CD4-positive, alpha-beta T cell (primary cell): Measurements from ENCODE around the gene PHAF1. TPM values are rescaled to one million over a fixed set of nuclear protein-coding genes. Genes with fewer than 3 reads are reported as not detected.

Source experiments
- ATAC-seq: fragments of 200-7000 bp; cut with Tn5 transposase; one replicate; pipeline ENCODE4 v1.10.0; 2022; ENCODE audit warnings: mild to moderate bottlenecking; ENCODE audit not compliant: poor library complexity
- CTCF ChIA-PET: fragments of 350-600 bp; sonication (Branson Sonifier 250); formaldehyde crosslinking; loops from one replicate; lab custom pipeline; 2021; ENCODE audit warnings: antibody characterized with exemption, inconsistent platforms; lab: Charles Lee
- POLR2A ChIA-PET: fragments of 350-600 bp; sonication (Branson Sonifier 250); formaldehyde crosslinking; loops from one replicate; lab custom pipeline; 2021; ENCODE audit warnings: antibody characterized with exemption, inconsistent platforms; lab: Charles Lee
- DNase-seq, 14 experiments: peaks; one replicate each; pipeline ENCODE4 v3.0.0-alpha.2; 2013 to 2020; ENCODE audit warnings: mixed read lengths in 2 of 14
- H3K27ac ChIP-seq, 2 donors: one replicate each; pipeline versions ENCODE4 v1.5.1 to v1.7.0; 2013; ENCODE audit warnings: low read length in 2 of 2, low read depth in 1 of 2, mild to moderate bottlenecking in 1 of 2
- H3K27me3 ChIP-seq, 2 experiments: 1 replicate in 1 of 2; 2 replicates in 1 of 2; pipeline versions ENCODE4 v1.6.1 to v1.7.0; 2013; ENCODE audit warnings: low read length in 2 of 2, control low read depth in 1 of 2, mild to moderate bottlenecking in 1 of 2, moderate library complexity in 1 of 2; ENCODE audit not compliant: insufficient read depth in 2 of 2, control insufficient read depth in 1 of 2
- H3K36me3 ChIP-seq: one replicate; pipeline ENCODE4 v1.6.1; 2013; ENCODE audit warnings: low read length, control low read depth; ENCODE audit not compliant: insufficient read depth
- H3K4me1 ChIP-seq: one replicate; pipeline ENCODE4 v1.6.1; 2013; ENCODE audit warnings: low read length, control low read depth; ENCODE audit not compliant: insufficient read depth
- H3K4me3 ChIP-seq: one replicate; pipeline ENCODE4 v1.5.1; 2013; ENCODE audit warnings: mild to moderate bottlenecking, low read length, moderate library complexity
- H3K9me3 ChIP-seq, 2 experiments: 1 replicate in 1 of 2; 2 replicates in 1 of 2; pipeline versions ENCODE4 v1.6.1 to v1.7.0; 2013; ENCODE audit warnings: low read length in 2 of 2, mild to moderate bottlenecking in 2 of 2, control low read depth in 1 of 2, moderate library complexity in 1 of 2; ENCODE audit not compliant: control insufficient read depth in 1 of 2, insufficient read depth in 1 of 2
- H3K27ac Mint-ChIP-seq: one replicate; pipeline ENCODE4 v1.8.0; 2020; ENCODE audit warnings: mixed read lengths
- H3K27me3 Mint-ChIP-seq: one replicate; pipeline ENCODE4 v1.8.0; 2021; ENCODE audit warnings: mixed read lengths
- H3K36me3 Mint-ChIP-seq: one replicate; pipeline ENCODE4 v1.8.0; 2021; ENCODE audit warnings: low read depth, mixed read lengths
- H3K4me1 Mint-ChIP-seq: one replicate; pipeline ENCODE4 v1.8.0; 2021; ENCODE audit warnings: low read depth, mixed read lengths
- H3K4me3 Mint-ChIP-seq: one replicate; pipeline ENCODE4 v1.8.0; 2020; ENCODE audit warnings: mild to moderate bottlenecking, mixed read lengths
- H3K9me3 Mint-ChIP-seq: one replicate; pipeline ENCODE4 v1.8.0; 2020; ENCODE audit warnings: mixed read lengths
- intact Hi-C, 2 experiments: fragments of 100-400 bp; cut with DNase I in 1 of 2; cut with micrococcal nuclease in 1 of 2; formaldehyde crosslinking; loops; one replicate each; pipeline versions ENCODE4 v1.15.1 to v1.9.0; 2023 to 2025; cut with DNase I, micrococcal nuclease
- total RNA-seq, 174 experiments: library from RNA in 2 of 174; stranded (reverse) in 2 of 174; gene quantifications; one replicate each; pipeline ENCODE4 v1.2.3 and lab custom pipeline; 2021 to 2026
- TF ChIP-seq, protein P1 (sequence below): fragments of 200-600 bp; IDR thresholded peaks from one replicate; pipeline ENCODE4 v1.8.0; 2022; ENCODE audit warnings: antibody characterized with exemption, mild to moderate bottlenecking

The PHAF1 gene
- total RNA-seq, 2 experiments from 2014 or later, result 10.6 to 10.8 TPM

DNA sequence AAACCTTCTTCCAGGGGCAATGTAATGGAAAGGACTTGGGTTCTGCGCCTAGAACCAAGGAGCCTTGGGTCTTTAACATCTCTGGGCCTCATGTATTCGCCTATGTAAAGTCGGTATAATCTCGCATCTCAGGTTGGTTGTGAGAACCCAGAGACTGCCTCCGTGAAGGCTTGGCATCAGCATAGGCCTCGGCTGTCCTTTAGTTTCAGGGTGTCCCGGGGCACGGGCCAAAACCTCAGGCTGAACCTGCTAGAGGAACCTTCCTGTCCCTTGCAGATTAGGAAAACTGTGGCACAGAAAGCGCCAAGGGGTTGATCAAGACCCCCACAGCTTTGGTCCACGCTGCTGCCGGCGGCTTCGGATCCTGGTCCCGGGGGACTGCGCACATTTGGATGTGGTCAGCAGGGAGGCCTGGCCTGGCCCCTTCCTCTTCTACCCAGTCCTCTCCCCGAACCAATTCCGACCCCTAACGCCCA, 772 bp upstream of the PHAF1 start:
- Mint-ChIP-seq H3K27me3 (no peaks in the 10 kb centered on the region), H3K36me3 (peaks cover 22% of the 10 kb centered on the region), H3K4me3 (peak overlapping the region; percentile 96), H3K4me1 (peaks cover 23% of the 10 kb centered on the region), H3K9me3 (no peaks in the 10 kb centered on the region), H3K27ac (peak overlapping the region; percentile 84)
- H3K27ac ChIP-seq, result no peak overlapping the region
- H3K9me3 ChIP-seq, result no peaks in the 10 kb centered on the region
- no peaks in the 10 kb centered on the region for H3K27me3 ChIP-seq
- CTCF ChIA-PET, result interaction anchor here (1.0 to 2.3 kb wide), 3 partner anchors 46 to 91 kb away, joined by 3 to 8 read pairs (median 8); no protein-coding TSS in a partner anchor
- peak overlapping the region; percentile 88 for H3K4me3 ChIP-seq
- H3K4me1 ChIP-seq, result peaks cover 24% of the 10 kb centered on the region
- no peaks in the 10 kb centered on the region for H3K36me3 ChIP-seq
- intact Hi-C loops, result loop anchor here (2.0 to 5.0 kb wide), 5 partner anchors 46 to 138 kb away; partner anchors contain the start of genes FBXL8 (in 1 of the 2), FHOD1 (in 1 of the 2), MATCAP1 (in 1 of the 2) and SLC9A5 (in 1 of the 2)
- no peak for ATAC-seq
- POLR2A ChIA-PET, result interaction anchor here (1.4 kb wide), 1 partner anchor 118 kb away, joined by 4 read pairs; the partner anchor contains the start of gene TMEM208
- TF ChIP-seq, protein P1, sequence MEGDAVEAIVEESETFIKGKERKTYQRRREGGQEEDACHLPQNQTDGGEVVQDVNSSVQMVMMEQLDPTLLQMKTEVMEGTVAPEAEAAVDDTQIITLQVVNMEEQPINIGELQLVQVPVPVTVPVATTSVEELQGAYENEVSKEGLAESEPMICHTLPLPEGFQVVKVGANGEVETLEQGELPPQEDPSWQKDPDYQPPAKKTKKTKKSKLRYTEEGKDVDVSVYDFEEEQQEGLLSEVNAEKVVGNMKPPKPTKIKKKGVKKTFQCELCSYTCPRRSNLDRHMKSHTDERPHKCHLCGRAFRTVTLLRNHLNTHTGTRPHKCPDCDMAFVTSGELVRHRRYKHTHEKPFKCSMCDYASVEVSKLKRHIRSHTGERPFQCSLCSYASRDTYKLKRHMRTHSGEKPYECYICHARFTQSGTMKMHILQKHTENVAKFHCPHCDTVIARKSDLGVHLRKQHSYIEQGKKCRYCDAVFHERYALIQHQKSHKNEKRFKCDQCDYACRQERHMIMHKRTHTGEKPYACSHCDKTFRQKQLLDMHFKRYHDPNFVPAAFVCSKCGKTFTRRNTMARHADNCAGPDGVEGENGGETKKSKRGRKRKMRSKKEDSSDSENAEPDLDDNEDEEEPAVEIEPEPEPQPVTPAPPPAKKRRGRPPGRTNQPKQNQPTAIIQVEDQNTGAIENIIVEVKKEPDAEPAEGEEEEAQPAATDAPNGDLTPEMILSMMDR, result no peak
- peak in 2 of 14 experiments; percentile 2 to 4 for DNase-seq

DNA sequence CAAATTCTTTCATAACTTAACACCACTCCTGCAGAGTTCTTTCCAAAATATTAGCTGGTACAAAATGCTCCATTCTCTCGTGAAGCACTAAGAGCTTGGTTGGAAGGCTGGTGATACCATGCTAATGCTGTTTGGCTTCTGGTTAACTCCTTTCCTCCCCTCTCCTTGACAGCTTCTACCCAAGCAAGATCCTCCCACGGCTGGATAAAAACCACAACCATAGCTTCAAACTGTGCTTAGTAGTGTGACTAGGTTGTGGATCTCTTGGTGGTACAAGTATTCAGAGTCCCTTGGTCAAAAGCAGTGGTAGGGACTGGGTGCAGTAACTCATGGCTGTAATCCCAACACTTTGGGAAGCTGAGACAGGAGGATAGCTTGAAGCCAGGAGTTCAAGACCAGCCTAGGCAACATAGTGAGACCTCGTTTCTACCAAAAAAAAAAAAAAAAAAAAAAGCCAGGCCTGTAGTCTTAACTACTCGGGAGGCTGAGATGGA, 2.3 kb downstream of the PHAF1 start:
- no peak for ATAC-seq
- no peak for DNase-seq
- H3K4me3 Mint-ChIP-seq, result peak overlapping the region; percentile 96
- no peaks in the 10 kb centered on the region for H3K9me3 Mint-ChIP-seq
- H3K27me3 ChIP-seq, result no peaks in the 10 kb centered on the region
- H3K36me3 Mint-ChIP-seq, result peaks cover 22% of the 10 kb centered on the region
- no peaks in the 10 kb centered on the region for H3K9me3 ChIP-seq
- H3K27me3 Mint-ChIP-seq, result no peaks in the 10 kb centered on the region
- intact Hi-C loops, result no loop called here
- H3K4me1 Mint-ChIP-seq, result peaks cover 36% of the 10 kb centered on the region
- TF ChIP-seq, protein P1, result no peak
- no peak overlapping the region for H3K27ac Mint-ChIP-seq
- H3K4me1 ChIP-seq, result peaks cover 24% of the 10 kb centered on the region
- no peak overlapping the region for H3K27ac ChIP-seq
- H3K36me3 ChIP-seq, result peaks cover 4% of the 10 kb centered on the region
- ChIA-PET POLR2A (interaction anchor here (0.8 kb wide), 1 partner anchor 46 kb away, joined by 3 read pairs; no protein-coding TSS in a partner anchor), CTCF (interaction anchor here (0.7 to 1.1 kb wide), 4 partner anchors 48 to 151 kb away, joined by 3 to 5 read pairs (median 3); partner anchors contain the start of genes FBXL8 and TRADD)
- no peak overlapping the region for H3K4me3 ChIP-seq

DNA sequence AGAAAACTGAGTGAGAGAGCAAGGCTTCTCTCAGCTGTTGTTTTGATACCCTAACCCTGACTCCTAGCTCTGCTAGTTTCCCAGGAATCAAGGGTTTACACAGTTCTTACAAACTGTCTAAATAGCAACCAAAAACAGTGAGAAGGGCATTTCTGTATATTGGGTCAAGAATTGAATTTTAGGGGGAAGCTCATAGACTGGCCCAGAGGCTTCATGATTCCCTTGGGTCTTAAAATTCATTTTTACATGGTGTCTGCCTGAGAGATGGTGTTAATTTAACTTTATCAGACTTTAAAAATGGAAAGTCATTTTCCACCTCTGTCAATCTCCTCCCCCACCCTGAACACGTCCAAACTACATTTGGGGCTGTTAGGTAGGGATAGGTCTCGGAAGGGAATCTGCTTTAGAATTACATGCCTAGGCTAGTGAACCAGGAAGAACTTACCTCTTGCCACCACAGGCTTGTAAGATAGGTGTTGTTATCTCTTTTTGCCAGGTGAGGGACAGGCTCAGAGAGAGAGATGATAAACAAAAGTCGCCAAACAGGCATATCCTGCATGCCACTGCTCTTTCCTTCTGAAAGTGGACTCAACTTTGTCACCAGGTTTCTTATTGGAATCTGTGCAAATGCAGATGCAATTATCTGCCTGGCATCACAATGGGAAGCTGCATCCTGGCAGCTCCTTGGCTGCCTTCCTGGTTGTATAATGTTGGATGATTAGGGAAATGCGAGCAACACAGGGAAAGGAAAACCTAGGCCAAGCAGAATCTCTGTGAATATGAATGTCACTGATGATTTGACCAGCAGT, 3.1 kb downstream of the PHAF1 start:
- ChIA-PET POLR2A (interaction anchor here (0.8 kb wide), 1 partner anchor 45 kb away, joined by 3 read pairs; no protein-coding TSS in a partner anchor), CTCF (interaction anchor here (0.7 to 1.1 kb wide), 2 partner anchors 95 to 152 kb away, joined by 3 to 5 read pairs; no protein-coding TSS in a partner anchor)
- Mint-ChIP-seq H3K4me1 (peaks cover 36% of the 10 kb centered on the region), H3K9me3 (no peaks in the 10 kb centered on the region), H3K27ac (peak overlapping the region; percentile 28), H3K27me3 (no peaks in the 10 kb centered on the region), H3K4me3 (peak overlapping the region; percentile 11), H3K36me3 (peaks cover 22% of the 10 kb centered on the region)
- Histone ChIP-seq H3K36me3 (peaks cover 4% of the 10 kb centered on the region), H3K4me1 (peaks cover 24% of the 10 kb centered on the region), H3K9me3 (no peaks in the 10 kb centered on the region), H3K27ac (no peak overlapping the region), H3K27me3 (no peaks in the 10 kb centered on the region), H3K4me3 (no peak overlapping the region)
- ATAC-seq (no peak), DNase-seq (no peak)
- TF ChIP-seq, protein P1, result no peak
- intact Hi-C loops, result no loop called here
